ENCODE data around the gene CCPG1. TPM values are rescaled to one million over a fixed set of nuclear protein-coding genes. Genes with fewer than 3 reads are reported as not detected.

CCPG1 gene
- polyA plus RNA-seq, 3 donors = 21.1 to 196 (median 145) TPM

DNA sequence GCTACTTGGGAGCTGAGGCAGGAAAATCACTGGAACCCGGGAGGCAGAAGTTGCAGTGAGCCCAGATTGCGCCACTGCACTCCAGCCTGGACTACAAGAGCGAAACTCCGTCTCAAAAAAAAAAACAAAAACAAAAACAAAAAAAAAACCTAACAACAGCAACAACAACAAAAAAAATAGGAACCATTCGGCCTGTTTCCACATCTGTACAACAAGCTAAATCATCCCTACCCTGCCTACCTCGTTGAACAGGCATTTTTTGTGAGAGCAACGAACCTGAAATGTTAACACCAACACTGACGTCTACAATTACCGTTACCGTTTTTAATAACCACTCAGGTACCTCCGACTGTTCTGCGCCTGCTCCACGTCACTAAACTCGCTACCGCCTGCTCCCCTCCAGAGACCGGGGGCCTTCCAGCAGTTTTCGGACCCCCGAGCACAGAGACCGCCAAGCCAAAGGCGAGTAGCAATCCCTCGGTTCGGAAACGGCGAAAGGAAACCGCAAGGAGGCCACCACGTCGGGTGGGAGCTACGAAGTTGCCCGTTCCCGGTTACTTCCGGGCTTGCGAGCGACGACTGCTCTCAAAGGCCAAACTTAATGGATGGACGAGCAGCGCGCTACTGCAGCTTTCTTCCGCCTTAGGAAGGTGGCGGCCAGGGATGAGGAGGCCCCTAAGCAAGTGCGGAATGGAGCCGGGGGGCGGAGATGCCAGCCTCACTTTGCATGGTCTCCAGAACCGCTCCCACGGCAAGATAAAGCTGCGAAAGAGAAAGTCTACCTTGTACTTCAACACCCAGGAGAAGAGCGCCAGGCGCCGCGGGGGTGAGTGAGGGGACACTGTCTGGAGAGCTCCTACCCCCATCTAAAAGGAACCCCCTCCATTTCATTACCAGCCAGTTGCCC, 89.3 kb downstream of the CCPG1 start, which contains the start of the genes PIGB and PIGBOS1:
Gene PIGB, plus strand, starts transcription at position 635 of the 907 bp plus-strand sequence. Its CDS starts 29 bp downstream, at position 664.
Gene PIGBOS1, minus strand, starts transcription at position 536 of the 907 bp plus-strand sequence. CDS start 1,331 bp downstream, outside the sequence.
- DNase-seq = peak; percentile 81 to 84 (median 83)
- H3K4me3 ChIP-seq (replicated peaks in 1 of 3; ENCODE audit: low read depth in 2 of 3, low read length in 3 of 3) = peak within 1 kb of the TSS; percentile 64 to 96 (median 66)
- no peaks in the 10 kb centered on the region for H3K27me3 ChIP-seq (ENCODE audit: control insufficient read depth in 2 of 2, insufficient read depth in 2 of 2, low read length in 2 of 2)
- peak within 1 kb of the TSS; percentile 99 to 100 (median 100) for H3K27ac Mint-ChIP-seq
- H2AFZ ChIP-seq (ENCODE audit: insufficient read depth, low read depth, low read length, poor library complexity, severe bottlenecking) = peak within 1 kb of the TSS; percentile 97
- peak within 1 kb of the TSS; percentile 78 for H3K4me2 ChIP-seq (replicated peaks; ENCODE audit: extremely low read depth, low read length, poor library complexity, severe bottlenecking)
- no peaks in the 10 kb centered on the region for H3K9me3 ChIP-seq (replicated peaks in 1 of 2; ENCODE audit: control insufficient read depth in 1 of 2, insufficient read depth in 1 of 2, low read length in 2 of 2)
- TF ChIP-seq, protein P1, sequence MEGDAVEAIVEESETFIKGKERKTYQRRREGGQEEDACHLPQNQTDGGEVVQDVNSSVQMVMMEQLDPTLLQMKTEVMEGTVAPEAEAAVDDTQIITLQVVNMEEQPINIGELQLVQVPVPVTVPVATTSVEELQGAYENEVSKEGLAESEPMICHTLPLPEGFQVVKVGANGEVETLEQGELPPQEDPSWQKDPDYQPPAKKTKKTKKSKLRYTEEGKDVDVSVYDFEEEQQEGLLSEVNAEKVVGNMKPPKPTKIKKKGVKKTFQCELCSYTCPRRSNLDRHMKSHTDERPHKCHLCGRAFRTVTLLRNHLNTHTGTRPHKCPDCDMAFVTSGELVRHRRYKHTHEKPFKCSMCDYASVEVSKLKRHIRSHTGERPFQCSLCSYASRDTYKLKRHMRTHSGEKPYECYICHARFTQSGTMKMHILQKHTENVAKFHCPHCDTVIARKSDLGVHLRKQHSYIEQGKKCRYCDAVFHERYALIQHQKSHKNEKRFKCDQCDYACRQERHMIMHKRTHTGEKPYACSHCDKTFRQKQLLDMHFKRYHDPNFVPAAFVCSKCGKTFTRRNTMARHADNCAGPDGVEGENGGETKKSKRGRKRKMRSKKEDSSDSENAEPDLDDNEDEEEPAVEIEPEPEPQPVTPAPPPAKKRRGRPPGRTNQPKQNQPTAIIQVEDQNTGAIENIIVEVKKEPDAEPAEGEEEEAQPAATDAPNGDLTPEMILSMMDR (IDR thresholded peaks at IDR 0.05) = peak; percentile 9
- H3K27me3 Mint-ChIP-seq (ENCODE audit: low read depth in 3 of 3) = no peaks in the 10 kb centered on the region
- H3K27ac ChIP-seq (ENCODE audit: low read depth in 1 of 2, low read length in 2 of 2) = peak within 1 kb of the TSS; percentile 89 to 100
- H3K4me1 Mint-ChIP-seq = peaks cover 64% of the 10 kb centered on the region
- H3K9ac ChIP-seq (ENCODE audit: insufficient read depth, low read length, poor library complexity, severe bottlenecking) = peak within 1 kb of the TSS; percentile 97
- intact Hi-C loops (cut with micrococcal nuclease) = loop anchor here in 1 of 2 donors (5.0 kb wide), 1 partner anchor 88 kb away; the partner anchor contains the start of genes CCPG1 and PIERCE2
- H3K4me3 Mint-ChIP-seq = peak within 1 kb of the TSS; percentile 91 to 98
- H3K36me3 ChIP-seq (replicated peaks in 1 of 2; ENCODE audit: control insufficient read depth in 1 of 2, insufficient read depth in 2 of 2, low read length in 2 of 2) = peaks cover 0 to 3% of the 10 kb centered on the region in 2 donors
- H3K79me2 ChIP-seq (ENCODE audit: insufficient read depth, low read length) = peaks cover 95% of the 10 kb centered on the region
- peaks cover 0 to 1% (median 0%) of the 10 kb centered on the region in 7 donors for H3K9me3 Mint-ChIP-seq
- H4K20me1 ChIP-seq (ENCODE audit: insufficient read depth, low read length) = peaks cover 4% of the 10 kb centered on the region
- 0% methylated on average over 39 of the region's 49 CpGs for WGBS (ENCODE audit: insufficient coverage)
- H3K36me3 Mint-ChIP-seq = peaks cover 12 to 31% of the 10 kb centered on the region in 2 donors
- peaks cover 39 to 66% of the 10 kb centered on the region in 2 donors for H3K4me1 ChIP-seq (ENCODE audit: control insufficient read depth in 1 of 2, insufficient read depth in 2 of 2, low read length in 2 of 2)

Other genes with a start within 250 kb of the CCPG1 start
- gene RSL24D1, start 211.4 kb downstream of the CCPG1 start, polyA plus RNA-seq = 10 to 100 TPM; 28.0 to 84.2 (median 73.0) TPM
- gene RAB27A, start 118.5 kb downstream of the CCPG1 start, polyA plus RNA-seq = 100 to 1,000 TPM in 2 of 3 donors, 10 to 100 TPM in 1; 70.1 to 159 (median 135) TPM
- gene PIGBOS1, start 89.2 kb downstream of the CCPG1 start, polyA plus RNA-seq = 10 to 100 TPM; 29.4 to 69.7 (median 67.3) TPM
- 10 to 100 TPM; 15.3 to 16.8 (median 15.8) TPM for gene PIGB, start 89.1 kb downstream of the CCPG1 start, polyA plus RNA-seq
- 1 to 10 TPM in 1 of 3 donors, under 1 TPM in 2; 0.13 to 1.3 (median 0.61) TPM for gene PIERCE2, start 136 bp upstream of the CCPG1 start, polyA plus RNA-seq
- gene DNAAF4, start 99.9 kb upstream of the CCPG1 start, polyA plus RNA-seq = under 1 TPM; 0.58 to 0.82 (median 0.67) TPM
- gene PYGO1, start 180.0 kb upstream of the CCPG1 start, polyA plus RNA-seq = not detected